ENCODE data around the gene IDI1.
"Not testable (repeated sequence)": the region's sequence is repeated elsewhere in the genome, so short reads cannot be mapped to it uniquely, and the experiment has no call there.

The IDI1 gene

DNA sequence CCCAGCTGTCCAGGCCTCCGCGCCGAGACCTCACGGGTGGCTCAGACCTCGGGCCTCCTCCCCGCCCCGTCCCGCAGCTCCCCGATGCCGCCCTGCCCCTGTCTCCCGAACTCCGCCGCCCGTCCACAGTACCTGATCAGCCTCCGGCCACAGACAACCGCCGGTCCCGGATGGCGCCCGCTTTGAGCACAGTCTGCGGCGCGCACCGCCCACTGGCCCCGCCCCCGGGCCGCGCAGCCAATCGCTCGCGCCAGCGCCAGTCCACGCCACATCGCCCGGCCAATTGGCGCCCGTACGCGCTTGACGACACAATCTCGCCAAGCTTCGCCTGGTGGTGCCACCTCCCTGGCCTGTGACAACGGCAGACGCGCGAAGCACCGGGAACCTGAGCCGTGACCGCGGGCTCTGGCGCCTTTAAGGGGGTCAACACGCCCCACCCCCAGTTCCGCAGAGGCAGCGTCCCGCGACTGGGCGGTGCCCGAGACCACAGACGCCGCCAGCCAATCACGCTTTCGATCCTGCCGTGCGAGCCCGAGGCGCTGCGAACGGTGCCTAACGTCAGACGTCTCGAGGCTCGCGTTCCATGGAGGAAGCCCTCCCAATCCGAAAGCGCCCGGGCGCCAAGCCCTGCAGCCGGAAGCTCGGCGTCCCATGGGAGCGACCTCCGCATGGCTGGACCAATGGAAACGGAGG, at the start of gene IDI1:
Gene IDI1 (minus strand): TSS at position 388 of the 693 bp plus-strand sequence. CDS start 116 bp downstream, at position 272.
- in situ Hi-C loops (cut with MboI; ENCODE audit: low sequenced_read_pairs), result no loop called here

DNA sequence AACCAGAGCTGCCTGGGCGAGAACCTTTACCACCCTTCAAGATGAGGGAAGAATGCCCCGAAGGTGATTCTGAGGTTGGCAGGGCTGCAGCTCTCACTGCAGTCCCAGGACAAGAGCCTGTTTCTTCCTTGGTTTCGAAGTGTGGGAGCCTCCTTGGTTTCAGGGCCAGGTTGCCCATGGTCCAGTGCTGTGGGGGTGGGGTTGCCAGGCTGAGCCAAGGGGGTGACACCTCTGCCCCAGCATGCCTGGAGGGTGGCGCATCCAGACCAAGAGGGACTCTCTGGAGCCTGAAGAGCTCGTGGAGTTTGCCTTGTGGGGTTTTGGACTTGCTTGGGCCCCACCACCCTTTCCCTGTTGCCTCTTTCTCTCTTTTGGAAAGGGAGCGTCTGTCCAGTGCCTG, 48.5 kb upstream of the IDI1 start:
- in situ Hi-C loops (cut with MboI; ENCODE audit: low sequenced_read_pairs), result no loop called here

DNA sequence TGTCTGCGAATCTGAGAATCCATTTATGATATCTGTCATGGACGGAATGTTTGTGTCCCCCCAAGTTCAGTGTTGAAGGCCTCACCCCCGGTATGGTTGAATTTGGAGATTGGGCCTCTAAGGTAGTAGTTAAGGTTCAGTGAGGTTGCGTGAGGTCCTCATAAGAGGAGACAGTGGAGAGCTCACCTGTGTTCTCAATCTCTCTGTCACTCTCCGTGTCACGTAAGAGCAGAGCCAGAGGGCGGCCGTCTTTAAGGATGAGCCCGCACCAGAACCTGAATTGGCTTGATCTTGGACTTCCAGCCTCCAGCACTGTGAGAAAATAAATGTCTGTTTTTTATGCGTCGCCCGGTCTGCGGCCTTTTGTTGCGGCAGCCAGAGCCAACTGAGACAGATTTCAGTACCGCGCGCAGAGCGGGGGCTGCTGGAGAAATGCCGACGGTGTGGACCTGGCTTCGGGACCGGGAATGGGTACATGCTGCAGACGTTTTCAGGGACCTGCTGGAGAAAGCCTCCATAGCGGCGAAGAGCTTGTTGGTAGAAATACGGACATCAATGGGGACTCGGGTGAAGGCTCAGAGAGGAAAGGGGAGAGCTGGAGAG, 47.5 kb upstream of the IDI1 start:
- in situ Hi-C loops (cut with MboI; ENCODE audit: low sequenced_read_pairs), result no loop called here

DNA sequence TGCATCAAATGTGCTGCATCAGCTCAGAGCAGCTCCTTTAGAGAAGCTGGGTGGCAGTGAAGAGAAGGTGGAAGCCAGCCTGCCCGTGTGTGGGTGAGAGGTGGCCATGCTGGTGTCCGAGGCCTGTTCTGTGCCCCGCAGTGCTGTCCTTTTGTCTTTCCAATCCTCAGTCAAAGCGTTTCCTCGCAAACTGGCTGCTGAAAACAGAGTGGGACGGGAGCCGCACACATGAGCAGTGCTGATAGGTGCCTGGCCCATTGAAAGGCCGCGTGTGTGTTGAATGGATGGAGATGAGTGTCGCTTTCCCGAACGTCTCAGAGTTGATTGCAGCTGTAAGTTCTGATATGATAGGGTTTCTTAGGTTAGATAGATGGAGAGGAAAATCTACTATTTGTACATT, 46.6 kb upstream of the IDI1 start:
- in situ Hi-C loops (cut with MboI; ENCODE audit: low sequenced_read_pairs), result no loop called here

DNA sequence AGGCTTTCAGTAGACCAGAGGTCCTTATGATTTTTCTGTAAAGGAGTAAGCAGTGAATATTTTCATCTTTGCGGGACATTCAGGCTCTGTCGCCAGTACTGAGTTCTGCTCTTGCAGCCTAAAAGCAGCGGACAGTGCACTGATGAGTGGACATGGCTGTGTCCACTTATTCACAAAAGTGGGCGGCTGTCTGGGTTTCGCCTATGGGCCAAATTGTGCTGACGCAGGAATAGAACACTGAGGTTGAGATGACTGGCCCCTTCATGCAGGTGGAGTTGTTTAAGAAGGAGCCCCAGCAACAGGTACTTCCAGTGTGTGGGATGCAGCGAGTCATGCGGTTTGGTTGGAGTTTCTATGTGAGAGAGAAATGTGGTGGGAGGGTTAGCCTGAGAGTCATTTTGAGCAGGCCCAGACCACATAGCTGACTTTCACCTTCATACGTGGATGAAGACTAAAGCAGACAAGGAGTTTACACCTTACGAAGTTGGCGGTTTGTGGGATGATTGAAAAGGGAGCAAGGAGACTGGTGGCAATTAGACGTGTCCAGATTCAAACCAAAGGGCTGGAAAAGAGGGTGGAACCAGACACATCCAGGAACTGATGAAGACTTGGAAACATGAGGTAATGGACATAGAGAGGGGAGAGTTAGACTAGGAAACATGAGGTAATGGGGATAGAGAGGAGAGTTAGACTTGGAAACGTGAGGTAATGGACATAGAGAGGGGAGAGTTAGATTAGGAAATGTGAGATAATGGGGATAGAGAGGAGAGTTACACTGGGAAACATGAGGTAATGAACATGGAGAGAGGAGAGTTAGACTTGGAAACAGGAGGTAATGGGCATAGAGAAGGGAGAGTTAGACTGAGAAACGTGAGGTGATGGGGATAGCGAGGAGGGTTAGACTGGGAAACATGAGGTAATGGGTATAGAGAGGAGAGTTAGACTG, 45.5 kb upstream of the IDI1 start:
- in situ Hi-C loops (cut with MboI; ENCODE audit: low sequenced_read_pairs), result no loop called here

DNA sequence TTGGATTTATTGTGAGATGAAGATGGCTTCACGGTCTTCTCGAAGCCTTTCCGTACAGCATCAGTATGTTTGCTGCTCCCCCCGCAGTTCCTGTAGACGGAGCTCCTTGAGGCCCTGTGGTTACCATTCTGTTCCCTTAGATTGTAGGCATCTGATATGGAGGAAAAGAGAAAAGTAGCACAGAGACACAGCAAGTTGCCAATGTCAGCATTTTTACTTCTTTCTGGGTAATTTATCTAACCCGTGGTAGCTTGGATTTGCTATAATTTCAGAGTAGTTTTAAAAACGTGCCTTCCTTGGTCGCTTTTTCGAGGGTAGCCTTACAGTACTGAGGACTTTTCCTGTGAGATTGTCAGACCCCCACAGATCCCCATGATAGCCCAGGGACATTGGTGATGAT, 44.8 kb upstream of the IDI1 start:
- in situ Hi-C loops (cut with MboI; ENCODE audit: low sequenced_read_pairs), result no loop called here

DNA sequence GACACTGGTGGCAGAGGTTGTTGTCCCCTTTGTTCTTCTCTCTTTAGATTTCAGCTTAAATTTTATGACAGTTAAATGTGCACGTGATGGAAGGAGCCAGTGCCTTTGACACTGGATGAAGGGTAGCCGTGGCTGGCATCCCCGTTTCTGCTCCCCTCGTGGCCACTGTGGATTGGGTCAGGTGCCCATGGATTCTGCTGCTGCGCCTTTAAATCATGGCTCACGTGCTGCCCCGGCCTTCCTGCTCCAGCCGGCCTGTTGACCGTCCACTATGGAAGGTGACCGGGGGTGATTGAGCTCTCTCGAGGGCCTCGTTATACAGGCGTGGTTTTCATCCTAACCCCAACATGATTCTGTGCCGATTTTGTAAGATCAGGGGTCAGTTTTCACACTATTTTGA, 41.8 kb upstream of the IDI1 start:
- in situ Hi-C loops (cut with MboI; ENCODE audit: low sequenced_read_pairs), result no loop called here

DNA sequence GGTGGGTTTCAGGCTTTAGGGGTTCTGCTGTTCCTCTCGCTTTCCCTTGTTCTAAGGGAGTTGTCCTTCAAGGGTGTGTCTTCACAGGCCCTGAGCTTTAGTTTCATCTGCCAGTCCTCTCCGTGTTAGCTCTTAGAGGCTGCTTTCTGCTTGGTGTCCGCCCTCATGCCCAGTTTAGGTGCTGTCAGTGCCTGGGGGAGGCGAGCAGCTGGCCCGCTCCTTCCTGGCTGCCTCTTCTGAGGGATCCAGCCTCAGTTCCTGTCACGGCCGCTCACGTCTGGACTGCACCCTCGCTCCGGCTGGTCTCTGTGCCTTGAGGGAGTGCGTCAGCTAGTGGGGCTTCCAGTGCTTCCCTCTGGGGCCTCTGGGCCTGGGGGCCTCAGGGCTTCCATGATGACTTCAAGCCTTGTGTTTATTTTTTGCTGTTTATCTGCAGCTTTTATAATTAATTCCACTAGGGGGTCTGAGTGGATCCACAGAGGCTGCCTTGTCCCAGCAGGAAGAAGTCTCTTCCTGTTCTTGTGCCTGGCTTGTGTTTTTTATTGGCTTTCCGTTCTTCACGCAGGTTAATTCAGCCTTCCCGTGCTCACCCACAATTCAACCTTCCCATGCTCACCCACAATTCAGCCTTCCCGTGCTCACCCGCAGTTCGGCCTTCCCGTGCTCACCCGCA, 40.2 kb upstream of the IDI1 start:
- in situ Hi-C loops (cut with MboI; ENCODE audit: low sequenced_read_pairs), result no loop called here

DNA sequence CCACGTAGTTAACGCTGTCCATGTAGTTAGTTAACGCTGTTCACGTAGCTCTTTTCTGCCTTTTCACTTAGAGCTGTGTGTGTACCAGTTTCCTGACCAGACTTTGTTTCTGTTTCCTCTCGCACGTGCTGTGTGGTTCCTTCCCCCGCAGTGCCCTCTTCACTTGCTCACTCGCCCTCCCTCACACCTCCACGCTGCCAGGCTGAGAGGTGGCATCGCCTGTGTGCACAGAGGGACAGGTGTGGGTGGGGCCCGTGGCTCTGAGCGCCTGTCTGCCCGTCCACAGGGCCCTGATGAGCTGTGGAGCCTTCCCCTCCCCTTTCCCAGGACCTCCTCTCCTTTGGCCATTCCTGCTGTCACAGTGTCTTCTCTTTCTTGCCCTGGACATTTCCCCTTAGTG, 37.9 kb upstream of the IDI1 start:
- in situ Hi-C loops (cut with MboI; ENCODE audit: low sequenced_read_pairs), result no loop called here

DNA sequence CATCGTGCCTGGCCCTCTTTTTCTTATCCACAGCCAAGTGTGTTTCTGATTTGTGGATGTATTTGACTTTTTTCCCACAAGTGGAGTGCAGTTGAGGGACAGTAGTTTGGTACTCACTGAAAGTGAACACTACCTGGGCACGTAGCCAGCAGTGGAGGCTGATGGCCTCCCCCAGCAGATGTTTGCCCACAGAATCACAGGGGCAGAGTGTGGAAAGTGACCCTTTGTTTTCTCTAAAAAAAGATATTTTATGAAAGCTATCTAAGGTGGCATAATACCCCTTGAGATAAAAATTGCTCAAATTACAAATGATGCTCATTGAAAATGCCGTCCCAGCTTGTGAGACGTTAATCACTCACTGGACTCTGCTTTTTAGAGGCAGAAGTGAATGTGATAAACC, 36.3 kb upstream of the IDI1 start:
- in situ Hi-C loops (cut with MboI; ENCODE audit: low sequenced_read_pairs), result no loop called here

DNA sequence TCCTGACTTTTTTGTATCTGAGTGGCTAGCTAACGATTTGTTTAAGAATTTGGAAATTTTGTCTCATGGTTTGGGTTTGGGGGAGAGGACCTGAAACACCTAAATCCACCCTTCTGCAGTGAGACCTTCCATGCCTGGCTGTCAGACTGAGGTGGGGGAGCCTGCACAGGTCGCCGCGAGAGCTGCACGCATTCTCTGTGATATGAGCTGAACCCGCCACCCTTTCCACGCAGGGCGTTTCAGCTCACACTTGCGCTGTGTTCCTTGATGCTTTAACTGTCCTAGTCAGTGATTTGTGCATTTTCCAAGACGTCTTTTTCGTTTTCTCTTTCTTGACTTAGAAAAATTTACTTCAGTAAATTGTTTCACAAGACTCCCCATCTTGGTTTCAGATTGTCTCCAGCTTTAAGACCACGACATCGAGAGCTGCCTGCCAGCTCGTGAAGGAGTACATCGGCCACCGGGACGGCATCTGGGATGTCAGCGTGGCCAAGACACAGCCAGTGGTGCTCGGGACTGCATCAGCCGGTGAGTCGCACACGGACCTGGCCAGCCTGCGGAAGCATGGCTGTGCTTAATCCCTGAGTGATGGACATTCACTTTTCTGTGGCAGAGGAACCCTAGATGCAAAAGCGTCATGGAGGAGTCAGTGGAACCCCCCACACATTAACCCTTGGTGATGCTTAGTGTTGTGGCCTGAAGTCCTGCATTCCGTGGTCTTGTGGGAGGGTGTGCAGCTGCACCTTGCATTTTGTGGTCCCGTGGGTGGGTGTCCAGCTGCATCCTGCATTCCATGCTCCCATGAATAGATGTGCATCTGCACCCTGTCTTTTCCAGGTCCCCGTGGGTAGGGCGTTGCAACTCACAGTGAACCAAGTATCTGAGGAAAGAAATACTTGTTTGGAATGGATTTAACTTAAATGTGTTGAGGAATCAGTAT, 35.4 kb upstream of the IDI1 start:
- in situ Hi-C loops (cut with MboI; ENCODE audit: low sequenced_read_pairs), result no loop called here

DNA sequence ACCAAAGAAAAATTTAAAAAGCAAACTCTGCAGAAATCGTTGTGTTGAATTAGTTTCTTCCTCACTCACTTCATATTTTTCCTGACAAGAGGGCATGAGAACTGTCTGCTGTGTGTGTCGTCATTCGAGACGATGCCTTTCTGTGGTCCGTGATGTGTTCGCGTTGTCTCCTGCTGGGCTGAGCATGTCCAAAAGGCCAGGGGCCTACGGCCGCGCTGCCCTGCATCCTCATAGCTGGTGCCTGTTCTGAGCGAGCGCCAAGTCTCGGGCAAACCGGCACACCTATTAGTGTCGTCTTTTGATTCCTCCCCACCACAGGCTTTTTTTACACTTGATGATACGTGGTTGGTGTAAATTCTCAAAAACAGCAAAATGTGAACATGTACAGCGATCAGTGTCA, 34.7 kb upstream of the IDI1 start:
- in situ Hi-C loops (cut with MboI; ENCODE audit: low sequenced_read_pairs), result no loop called here

DNA sequence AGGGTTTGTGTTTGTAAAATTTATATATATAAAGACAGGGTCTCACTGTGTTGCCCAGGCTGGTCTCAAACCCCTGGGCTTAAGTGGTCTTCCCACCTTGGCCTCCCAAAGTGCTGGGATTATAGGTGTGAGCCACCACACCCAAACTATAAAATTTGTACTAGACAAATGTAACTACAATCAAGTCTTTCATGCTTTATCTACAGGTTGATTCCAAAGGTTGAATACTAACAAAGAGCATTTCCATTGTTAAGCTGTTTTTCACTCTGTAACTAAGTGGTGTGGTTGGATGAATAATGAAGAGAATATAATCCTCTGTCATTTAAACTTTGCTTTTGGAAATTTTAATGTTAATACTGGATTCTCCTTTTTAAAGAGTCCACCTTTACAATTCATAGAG, 29.7 kb upstream of the IDI1 start:
- in situ Hi-C loops (cut with MboI; ENCODE audit: low sequenced_read_pairs), result no loop called here

DNA sequence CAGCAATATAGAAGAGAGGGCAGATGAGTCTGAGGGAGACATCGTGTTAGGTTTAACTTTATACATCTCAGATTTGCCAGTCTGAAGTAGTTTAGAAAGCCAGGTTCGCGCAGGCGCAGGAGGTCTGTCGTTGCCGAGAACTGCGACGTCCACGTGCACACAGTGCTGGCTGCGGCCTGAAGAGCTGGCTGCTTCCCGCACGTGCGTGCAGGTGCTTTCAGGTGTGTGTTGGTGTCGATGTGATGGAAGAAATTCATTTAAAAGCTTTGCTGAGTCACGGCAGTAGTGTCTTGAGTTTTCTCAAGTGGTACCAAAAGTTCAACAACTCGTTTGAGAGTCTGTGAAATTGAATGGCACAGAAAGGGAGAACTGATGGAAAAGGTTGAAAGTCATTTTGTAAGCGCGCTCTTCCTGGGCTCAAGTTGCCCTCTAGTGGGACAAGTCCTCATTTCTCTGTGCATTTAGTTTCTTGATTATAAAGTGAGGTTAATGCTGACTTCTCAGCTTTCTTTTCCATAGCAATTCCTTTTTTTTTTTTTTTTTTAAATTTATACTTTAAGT, 25.9 kb upstream of the IDI1 start:
- in situ Hi-C loops (cut with MboI; ENCODE audit: low sequenced_read_pairs), result no loop called here

DNA sequence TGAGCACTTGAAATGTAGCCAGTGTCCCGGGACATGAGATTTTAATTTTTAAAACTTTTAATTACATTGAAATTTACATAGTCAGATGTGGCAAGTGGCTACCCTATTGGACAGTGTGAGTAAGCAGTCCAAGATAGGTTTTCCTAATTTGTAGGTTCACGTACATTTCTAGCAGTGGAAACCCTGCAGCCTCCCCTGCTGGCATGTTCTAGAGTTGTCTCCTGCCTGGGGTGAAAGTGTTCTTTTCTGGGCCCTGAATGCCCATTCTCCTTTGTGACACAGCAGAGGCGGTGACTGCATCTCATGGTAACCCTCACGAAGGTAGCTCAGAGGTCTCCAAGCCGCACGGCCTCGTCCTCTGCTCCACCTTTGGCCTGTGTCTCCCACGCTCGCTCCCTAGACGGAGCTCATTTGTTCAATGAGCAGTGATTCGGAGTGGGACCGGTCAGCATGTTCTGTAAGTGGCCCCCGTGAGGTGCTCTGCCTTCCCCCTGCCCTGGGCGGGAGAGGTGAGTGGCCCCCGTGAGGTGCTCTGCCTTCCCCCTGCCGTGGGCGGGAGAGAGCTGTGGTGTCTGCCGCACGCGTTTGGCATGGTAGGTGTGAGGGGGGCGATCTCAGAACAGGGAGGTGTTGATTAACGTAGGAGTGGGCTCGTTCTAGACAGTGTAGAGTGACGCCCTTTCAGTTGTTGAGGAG, 25.3 kb upstream of the IDI1 start:
- in situ Hi-C loops (cut with MboI; ENCODE audit: low sequenced_read_pairs), result no loop called here

DNA sequence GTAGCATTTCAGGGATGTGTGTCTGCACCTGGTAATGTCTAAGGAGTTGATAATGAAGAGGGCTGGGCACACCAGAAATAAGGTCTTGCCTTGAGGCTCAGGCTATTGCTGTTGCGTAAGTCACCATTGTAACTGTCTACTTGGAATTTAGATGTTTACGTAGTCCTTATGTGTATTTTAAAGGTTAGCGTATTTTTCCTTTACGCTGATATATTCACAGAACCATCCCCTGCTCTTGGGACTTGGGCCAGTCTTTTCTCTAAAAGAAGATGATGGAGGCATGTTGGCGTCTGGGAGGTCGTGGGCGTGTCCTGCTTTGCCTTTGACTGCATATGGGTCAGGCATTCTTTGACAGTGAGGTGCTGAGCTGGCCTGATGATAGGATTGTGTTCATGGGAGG, 22.0 kb upstream of the IDI1 start:
- in situ Hi-C loops (cut with MboI; ENCODE audit: low sequenced_read_pairs), result no loop called here

DNA sequence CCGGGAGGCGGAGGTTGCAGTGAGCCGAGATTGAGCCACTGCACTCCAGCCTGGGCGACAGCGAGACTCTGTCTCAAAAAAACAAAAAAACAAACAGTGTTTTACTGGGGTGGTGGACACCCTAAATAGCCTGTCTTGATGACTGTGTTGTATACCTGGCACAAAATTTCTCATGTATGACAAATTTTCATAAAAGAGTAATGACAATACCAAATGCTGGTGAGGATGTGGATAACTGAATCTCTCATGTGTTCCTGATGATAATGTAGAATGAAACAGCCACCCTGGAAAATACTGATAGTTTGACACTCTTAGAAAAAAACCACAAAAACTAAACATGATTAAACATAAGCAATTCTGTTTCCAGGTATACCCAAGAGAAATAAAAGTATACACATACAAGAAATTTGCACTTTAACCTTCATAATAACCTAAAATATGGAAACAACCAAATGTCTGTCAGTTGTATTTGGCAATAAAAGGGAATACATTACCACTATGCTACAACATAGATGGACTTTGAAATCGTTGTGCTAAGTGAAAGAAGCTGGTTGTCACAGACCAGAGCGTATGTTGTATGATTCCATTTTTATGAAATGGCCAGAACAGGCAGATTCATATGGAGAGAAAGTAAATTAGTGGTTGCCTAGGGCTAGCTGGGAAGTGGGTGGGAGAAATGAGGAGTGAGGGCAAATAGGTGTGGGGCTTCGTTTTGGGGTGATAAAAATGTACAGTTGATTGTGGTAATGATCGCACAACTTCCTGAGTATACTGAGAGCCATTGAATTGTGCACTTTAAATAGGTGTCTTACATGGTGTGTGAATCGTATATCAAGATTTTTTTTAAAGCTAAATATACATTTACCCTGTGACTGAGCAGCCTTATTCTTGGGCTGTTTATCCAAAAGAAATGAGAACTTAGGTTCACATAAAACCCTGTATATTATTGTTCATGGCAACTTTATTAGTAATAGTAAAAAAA, 19.8 kb upstream of the IDI1 start:
- in situ Hi-C loops (cut with MboI; ENCODE audit: low sequenced_read_pairs), result no loop called here

DNA sequence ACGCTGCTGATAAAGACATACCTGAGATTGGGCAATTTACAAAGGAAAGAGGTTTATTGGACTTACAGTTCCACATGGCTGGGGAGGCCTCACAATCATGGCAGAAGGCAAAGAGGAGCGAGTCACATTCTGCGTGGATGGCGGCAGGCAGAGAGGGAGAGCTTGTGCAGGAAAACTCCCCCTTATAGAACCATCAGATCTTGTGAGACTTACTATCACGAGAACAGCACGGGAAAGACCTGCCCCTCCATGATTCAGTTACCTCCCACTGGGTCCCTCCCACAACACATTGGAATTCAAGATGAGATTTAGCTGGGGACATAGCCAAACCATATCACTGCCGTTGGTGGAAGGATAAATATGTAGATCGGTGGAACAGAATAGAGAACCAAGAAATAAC, 17.8 kb upstream of the IDI1 start:
- in situ Hi-C loops (cut with MboI; ENCODE audit: low sequenced_read_pairs), result not testable (repeated sequence)

Data from hTERT RPE-1 (cell line).